SHP77 (cell line): ENCODE data around the gene CAV3.

ENCODE experiments used
- DNase-seq, 2 experiments: peaks; one replicate each; lab custom pipeline; 2025; lab: John Stamatoyannopoulos, UW

The CAV3 gene

DNA sequence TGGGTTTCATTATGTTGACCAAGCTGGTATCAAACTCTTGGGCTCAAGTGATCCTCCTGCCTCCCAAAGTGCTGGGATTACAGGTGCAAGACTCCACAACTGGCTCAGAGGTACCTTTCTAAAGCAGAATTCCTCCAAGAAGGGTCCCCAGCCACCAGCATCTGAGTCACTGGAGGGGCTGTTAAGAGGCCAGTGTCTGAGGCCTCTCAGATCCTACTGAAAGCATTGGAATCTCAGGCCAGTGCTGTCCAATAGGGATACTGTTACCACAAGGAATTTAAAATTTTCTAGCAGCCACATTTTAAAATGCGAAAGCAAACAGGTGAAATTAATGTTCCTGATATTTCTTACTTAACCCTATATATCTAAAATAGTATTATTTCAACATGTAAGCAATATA is 1.3 kb downstream of the CAV3 start:
- DNase-seq, result no peak

DNA sequence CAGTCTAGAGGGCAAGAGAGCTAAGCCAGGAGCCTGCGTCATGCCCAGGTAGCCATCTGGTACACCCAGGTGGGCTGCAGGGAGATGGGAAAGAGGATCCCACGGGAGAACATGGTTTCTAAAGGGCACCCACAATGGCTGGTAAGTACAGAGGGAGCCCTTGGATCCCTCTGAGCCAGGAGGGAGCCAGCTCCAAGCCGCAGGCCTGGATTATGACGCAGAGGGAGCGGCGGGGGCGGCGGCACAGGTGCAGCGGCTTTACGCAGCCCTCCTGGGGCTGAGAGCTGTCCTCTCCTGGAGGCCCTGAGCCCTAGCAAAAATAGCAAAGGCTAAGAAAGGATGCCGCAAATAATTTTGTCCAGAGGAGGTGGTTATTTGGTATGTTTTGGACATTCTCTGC is 2.8 kb downstream of the CAV3 start:
- DNase-seq, result no peak

GRCh38 chr3:8737301-8737700 is 3.7 kb downstream of the CAV3 start:
- no peak for DNase-seq

GRCh38 chr3:8737823-8738222 is 4.2 kb downstream of the CAV3 start:
- no peak for DNase-seq

GRCh38 chr3:8738639-8739038 is 5.0 kb downstream of the CAV3 start:
- no peak for DNase-seq

DNA sequence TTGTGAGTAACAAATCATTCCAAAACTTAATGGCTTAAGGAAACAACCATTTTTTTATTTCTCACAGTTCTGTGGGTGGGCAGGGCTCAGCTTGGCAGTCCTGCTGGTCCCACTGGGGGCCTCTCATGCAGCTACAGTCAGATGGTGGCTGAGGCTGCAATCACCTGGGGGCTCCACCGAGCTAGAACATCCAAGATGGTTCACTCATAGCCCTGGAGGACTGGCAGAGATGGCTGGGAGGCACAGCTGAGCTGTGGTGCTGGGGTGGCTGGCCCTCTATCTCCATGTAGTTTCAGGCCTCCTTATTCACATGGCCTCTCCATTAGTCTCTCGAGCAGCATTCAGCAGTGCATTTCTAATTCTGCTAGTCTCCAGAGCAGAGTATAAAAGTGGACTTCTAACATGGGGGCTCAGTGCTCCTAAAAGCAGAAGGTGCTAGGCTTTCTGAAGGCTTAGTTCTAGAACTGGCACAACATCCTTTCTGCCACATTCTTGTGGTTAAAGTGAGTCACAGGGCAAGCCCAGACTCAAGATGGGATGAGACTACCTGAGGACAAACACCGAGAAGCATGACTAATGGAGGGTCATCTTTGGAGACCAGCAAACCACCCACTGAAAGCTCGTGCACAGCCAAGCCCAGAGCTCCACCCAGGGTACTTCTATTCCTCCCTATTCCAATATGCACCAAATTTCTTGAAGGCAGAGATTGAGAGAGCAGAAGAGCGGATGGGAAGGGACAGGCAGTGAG is 6.3 kb downstream of the CAV3 start:
- no peak for DNase-seq

- DNase-seq, result no peak
These were observed 8.1 kb downstream of the CAV3 start for GRCh38 chr3:8741581-8742261.

DNA sequence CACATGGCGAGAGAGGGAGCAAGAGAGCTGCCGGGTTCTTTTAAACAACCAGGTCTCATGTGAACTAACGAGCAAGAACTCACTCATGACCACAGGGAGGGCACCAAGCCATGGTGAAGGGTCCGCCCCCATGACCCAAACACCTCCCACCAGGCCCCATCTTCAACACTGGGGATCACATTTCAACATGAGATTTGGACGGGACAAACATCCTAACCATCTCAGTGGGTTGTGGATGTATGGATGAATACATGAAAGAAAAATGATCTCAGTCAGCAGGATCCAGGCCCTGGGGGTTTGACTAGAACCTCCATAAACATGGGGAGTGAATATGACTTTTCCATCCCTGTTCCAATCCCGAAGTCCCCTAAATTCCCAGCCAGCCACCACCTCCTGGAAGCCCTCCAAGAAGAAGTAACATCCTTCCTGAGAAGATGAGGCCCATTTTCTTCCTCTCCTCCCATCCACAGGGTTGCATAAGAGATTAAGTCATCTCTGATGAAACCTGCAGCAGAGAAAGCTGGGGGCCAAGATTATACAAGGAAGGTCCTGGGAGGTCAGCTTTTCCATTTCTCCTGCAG is 9.5 kb downstream of the CAV3 start:
- no peak for DNase-seq

DNA sequence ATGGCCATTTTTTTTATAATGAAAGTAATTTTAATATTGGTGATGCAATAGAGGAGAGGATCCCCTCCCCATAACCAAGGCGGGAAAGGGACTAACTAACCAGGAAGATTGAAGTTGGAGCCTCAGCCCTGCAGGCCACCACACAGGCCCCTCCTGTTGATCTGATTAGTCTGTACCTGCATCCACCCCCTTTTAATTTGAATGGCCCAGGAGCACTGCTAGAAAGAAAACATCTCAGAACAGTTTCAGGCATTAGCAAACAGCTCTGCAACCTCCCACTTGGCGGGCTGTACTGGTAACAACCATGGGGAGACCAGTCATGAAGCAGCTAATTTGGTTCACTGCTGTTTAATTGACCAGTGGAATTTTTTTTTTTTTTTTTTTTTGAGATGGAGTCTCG is 10.3 kb downstream of the CAV3 start:
- DNase-seq, result no peak

- no peak for DNase-seq
These were observed 12.2 kb downstream of the CAV3 start for GRCh38 chr3:8745619-8746370.

DNA sequence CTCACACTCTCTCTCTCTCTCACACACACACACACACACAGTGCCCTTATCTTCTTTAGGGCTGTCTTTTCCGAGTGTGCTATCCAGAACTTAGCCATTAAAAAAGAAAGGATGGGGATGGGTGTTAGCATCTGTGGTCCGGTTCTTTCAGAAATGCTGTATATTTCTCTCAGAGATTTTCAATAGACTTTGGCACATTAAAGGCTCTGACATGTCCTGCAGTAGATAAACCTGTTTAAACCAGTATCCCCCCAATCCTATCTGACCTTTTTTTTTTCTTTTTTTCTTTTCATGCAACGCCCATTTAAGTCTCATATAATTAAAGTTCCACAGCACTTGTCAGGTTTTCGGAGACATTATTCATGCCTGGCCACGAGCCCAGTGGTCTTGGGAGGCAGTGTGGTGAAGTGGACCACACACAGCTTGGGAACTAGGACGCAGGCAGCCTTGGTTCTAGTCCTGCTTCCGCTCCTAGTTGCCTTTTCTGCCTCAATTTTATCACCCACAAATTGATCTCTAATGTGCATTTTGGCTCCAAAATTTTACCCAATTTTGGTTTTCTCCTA is 13.3 kb downstream of the CAV3 start:
- DNase-seq, result no peak

DNA sequence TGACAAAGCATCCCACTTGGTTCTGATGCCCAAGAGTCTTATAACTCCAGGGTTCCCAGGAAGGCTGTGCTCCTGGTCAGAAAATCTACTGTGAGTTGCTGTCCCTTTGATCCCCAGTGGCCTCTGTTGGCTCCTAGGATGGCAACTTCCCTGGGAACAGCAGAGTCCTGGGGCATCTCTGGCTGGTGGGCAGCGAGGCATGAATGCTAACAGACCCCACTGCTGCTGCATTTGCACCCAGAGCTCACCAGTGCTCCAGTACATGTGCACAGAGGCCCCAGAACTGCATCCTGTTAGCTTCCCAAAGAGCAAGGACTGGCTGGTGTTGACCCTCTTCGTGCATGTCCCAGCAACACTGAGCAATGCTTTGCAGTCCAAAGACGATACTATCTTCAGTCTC is 15.7 kb downstream of the CAV3 start:
- DNase-seq, result no peak

- no peak for DNase-seq
These were observed 19.2 kb downstream of the CAV3 start for GRCh38 chr3:8752832-8753231.

- no peak for DNase-seq
These were observed 21.5 kb downstream of the CAV3 start for GRCh38 chr3:8755097-8755496.

DNA sequence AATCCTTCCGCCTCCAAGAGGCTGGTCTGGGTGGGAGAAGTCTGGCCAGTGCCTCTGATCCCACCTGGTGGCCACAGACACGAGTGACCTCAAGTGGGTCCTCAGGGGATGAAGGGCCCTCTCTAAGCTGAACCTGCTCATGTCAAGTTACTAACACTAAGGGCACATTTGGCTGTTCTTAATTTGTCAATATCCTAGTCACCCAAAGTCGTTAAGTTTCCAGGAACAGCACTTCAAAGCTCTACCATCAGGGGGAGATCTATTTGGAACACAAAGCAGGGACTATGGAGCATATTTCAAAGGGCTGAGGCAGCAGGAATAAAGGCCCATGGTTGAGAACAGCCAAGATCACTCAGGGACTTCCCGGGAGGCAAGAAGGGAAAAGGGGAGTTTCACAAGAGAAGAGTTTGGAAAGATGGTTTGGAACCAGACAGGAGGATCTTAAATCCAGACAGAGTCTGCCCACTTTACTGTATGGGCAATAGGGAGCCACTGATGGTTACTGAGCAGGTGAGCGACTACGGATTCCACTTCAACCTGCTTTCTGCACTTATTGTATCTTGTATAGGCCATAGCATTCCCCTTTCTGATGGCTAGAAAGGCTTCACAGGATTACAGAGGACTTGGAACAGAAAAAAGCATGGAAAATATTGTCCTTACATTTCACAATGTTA is 22.1 kb downstream of the CAV3 start:
- peak in 1 of 2 experiments; percentile 3 for DNase-seq

GRCh38 chr3:8756671-8757070 is 23.1 kb downstream of the CAV3 start:
- DNase-seq, result no peak

DNA sequence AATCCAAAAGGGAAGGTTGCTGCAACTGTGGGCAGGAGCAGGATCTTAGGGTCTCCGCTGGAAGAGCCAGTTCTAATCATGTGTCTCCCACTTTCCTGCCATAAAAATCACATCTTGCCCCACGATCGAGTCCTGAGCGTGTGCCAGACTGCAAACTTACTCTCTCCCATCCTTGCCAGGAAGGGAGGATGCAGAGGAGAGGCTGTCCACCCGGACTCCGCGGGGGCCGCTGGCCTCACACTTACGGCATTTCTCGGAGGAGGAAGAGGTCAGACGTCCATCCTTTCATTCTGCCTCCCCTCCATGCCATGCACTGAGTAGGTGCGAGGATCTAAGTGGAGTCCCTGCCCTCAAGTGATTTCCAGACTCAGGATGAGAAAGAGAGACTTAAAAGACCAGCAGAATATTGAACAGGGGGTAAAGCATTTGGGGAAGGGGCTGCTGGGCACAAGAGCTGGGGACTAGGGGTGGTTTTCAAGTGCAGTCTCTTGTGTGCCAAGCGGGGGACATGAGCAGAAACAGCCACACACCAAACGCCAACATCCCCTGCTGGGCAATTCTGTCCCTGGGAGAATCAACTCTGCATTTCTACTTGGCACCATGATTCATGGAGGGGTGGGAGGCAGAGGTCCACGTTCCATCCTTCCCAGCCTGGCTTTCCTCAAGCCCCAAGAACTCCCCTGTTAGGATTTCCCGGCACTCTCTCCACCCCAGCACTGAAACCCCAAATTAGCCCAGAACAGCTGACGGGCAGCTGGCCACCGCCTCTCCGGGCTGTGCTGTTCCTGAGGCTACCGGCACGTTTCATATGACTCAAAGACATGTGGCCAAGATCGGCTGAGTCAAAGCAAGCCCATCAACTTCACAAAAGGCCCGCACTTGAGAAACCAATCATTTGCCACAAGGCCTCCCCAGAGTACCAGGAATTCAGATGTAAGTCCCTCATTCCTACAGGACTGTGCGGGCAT is 24.2 kb downstream of the CAV3 start:
- no peak for DNase-seq

DNA sequence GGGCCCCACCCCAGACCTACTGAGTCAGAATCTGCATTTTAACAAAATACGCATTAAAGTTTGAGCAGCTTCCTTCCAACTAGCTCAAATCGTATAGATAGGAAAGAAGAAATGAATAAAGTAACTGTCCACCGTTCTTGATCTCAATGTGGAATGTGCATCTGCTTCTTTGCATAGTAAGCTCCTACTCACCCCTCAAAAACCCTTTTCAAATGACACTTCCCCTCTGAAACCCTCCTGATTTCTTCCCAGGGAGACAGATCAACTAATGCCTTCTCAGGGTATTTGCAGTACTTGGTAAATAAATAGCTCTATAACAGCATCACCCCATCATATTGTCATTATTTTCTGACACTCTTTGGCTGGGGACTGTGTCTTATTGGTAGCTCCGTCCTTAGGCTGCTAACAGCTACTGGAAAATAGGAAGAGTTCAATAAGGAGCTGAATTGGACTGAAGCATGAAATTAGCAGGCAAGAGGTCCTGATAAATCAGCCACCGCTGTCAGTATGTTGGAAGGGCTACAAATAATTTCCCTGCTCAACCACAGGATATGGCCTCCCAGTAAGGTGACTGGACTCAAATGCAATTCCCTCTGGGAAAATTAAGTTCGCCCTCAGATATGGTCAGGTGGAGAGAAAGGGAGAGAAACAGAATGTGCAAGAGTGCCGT is 25.6 kb downstream of the CAV3 start:
- no peak for DNase-seq

DNA sequence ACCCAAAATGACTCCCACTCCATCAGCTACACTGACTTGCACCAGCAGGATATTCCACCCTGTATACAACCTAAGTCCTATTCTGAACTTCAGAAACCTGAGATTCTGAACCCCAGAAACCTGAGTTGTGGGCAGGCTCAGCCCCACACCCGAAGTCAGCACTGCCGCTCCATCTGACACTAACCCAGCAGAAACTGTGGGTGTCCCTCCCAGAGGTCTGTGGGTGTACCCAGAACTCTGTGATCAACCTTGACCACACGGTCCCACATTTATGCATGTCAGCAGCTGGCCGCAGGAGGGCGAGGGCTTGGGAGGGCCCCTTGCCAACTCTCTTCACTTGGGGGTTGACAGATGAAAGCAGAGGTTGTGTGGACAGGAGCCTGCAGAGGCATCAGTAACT is 26.5 kb downstream of the CAV3 start:
- DNase-seq, result no peak

DNA sequence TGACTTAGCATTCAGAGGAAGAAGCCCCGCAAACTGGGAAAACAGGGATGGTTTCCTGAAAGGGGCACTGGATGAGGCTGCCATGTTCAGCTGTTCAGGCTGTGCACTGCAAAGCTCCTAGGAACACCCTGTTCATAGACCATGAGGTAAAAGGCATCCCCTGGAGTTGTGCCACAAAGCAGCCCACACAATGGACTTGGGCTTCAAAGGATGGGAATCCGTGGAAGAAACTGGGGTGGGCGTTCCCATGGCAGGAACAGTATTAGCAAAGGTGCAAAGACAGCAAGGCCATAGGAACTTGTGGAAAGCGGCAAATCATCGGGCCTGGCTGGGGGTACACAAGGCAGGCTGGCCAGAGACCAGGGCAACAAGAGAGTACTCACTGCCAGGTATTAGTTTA is 26.9 kb downstream of the CAV3 start:
- DNase-seq, result no peak
